Measurements from ENCODE around the gene PPTC7. TPM values are rescaled to one million over a fixed set of nuclear protein-coding genes. Genes with fewer than 3 reads are reported as not detected.

PPTC7 gene
- total RNA-seq, 1 donor from 2014 or later, result 29.9 TPM

Other genes starting within 250 kb of the PPTC7 start
- gene ANAPC7, start 179.6 kb downstream of the PPTC7 start, total RNA-seq, result 47.1 TPM
- gene ARPC3, start 133.0 kb downstream of the PPTC7 start, total RNA-seq, result 187 TPM
- 24.1 TPM for gene GPN3, start 115.1 kb downstream of the PPTC7 start, total RNA-seq
- gene FAM216A, start 114.5 kb downstream of the PPTC7 start, total RNA-seq, result 6.6 TPM
- gene VPS29, start 81.2 kb downstream of the PPTC7 start, total RNA-seq, result 110 TPM
- gene RAD9B, start 81.0 kb downstream of the PPTC7 start, total RNA-seq, result 0.90 TPM
- 22.7 TPM for gene TCTN1, start 30.8 kb upstream of the PPTC7 start, total RNA-seq
- 4.2 TPM for gene HVCN1, start 105.8 kb upstream of the PPTC7 start, total RNA-seq
- gene PPP1CC, start 159.6 kb upstream of the PPTC7 start, total RNA-seq, result 101 TPM